NCI-H345 treated with DMSO at 0.1 percent for 48 hours (cell line): ENCODE data around the gene CDK9.

Source experiments
- DNase-seq: peaks from one replicate; lab custom pipeline; 2025; ENCODE audit not compliant: unreplicated experiment; lab: John Stamatoyannopoulos, UW

Gene CDK9

DNA sequence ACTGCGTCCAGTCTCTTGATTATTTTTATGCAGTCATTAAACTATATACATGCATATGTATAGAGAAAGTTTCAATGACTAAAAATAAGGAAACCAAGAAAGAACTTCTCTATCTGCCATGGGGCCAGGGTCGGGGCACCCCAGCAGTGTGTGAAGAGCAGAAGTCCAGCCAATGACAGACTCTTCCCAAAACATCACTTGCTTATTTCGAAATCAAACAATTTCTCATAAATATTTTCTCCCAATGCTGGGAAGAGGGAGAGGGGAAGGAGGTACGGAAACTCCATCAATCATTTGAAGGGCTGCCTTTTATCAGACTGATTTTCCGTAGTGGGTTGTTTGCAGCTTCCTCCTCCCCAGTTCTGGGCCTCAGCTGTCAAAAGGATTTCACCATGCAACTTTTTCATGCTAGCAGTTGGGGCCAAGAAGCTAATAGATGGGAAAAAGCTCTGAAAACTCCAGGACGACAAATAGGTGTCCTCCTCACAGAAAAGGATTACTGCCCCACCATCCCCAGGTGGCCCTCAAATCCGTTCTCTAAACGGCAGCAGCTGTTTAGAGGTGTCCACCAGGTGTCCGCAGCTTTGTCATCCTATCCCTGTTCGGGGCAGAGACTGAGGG, 16.2 kb downstream of the CDK9 start:
- no peak for DNase-seq

DNA sequence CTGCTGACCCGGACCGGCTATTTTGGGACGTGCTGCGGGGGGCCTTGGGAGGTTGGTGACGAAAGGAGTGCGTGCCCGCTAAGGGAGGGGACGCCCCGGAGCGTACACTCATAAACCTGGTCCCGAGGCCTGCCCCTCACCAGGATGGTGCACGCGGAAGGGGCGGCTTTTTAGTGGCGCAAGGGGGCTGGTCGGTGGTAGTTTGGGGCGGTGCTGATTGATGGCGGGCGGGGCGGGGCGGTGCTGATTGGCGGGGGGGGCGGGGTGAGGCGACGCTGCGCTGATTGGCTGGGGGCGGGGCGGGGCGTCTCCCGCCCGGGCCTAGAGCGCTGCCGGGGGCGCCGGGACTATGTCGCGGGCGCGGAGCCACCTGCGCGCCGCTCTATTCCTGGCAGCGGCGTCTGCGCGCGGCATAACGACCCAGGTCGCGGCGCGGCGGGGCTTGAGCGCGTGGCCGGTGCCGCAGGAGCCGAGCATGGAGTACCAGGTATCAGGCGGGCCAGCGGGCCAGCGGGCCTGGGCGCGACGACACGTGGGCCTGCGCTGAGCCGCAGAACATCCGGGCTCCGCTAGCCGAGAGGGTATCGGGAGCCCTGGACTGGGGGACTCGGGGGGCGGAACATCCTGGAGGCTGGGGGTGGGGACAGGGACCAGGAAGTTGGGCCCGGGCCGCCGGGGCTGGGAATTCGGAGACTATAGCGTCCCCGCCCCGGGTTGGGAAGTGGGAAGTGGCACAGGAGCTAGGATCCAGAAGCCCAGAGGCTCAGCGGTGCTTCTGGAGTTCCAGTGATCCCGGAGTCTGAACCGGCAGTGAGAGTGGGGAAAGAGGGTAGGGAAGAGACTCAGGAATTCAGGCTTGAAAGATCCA, 17.0 kb downstream of the CDK9 start, which contains the start of gene FPGS:
TSS of gene FPGS (plus strand) at position 307 of the 868 bp plus-strand sequence. CDS start at position 350, 43 bp downstream.
- peak; percentile 71 for DNase-seq

DNA sequence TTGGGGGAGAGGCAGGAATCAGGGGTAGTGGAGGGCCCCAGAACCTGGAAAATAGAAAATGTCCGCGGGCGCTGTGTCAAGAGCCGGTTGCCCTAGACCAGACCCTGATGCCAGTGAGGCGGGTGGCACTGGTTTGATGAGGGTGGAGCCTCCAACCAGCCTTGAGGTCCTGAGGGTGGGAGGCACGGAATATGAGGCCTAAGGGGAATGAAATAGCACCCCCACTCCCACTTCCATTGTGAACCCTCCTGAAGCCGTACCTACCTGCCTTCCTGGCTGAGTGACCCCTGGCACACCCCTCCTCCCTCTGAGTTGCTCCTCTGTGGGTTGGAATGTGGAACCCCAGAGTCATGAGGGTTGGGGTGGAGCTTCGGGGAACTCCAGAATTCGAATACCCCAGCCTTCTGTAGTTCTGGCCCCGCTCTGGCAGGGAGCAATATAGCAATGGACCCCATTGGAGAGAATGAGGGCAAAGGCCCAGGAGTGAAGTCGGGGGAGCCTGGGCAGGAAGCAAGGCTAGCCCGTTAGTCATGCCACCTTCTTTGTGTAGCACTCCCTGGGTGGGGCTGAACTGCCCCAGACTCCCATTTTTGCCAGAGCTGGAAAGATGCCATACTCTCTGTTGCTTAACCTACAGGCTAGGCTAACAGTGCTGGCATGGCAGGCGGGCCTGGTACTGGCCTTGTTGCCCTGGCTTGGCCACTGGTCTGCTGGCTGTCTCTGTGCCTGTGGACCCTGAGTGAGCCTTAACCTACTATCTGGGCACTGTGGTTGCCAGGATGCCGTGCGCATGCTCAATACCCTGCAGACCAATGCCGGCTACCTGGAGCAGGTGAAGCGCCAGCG, 17.9 kb downstream of the CDK9 start:
- no peak for DNase-seq

DNA sequence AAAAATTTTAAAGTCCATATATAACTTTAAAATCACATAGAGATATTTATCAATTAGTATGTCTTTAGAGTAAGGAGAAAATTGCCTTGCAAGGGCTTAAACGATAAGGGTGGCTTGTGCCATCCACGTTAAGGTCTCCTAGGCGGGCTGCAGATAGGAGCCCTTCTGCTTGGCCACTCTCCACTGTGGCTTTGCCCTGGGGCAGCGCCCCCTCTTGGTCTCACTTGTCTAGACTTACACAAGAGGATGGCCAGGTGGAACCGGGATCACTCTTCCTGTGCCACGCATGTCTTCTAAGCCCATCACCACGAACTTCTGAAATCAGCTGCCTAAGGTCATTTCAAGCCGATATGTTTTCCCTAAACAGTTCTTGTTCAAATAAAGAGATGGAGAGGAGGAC, 19.8 kb downstream of the CDK9 start:
- no peak for DNase-seq

- no peak for DNase-seq
These were observed 21.0 kb downstream of the CDK9 start for GRCh38 chr9:127806871-127807270.

- DNase-seq = no peak
These were observed 22.6 kb downstream of the CDK9 start for GRCh38 chr9:127808347-127809001.

GRCh38 chr9:127809002-127809539, 23.2 kb downstream of the CDK9 start:
- no peak for DNase-seq

GRCh38 chr9:127809540-127810377, 23.9 kb downstream of the CDK9 start:
- DNase-seq = no peak

DNA sequence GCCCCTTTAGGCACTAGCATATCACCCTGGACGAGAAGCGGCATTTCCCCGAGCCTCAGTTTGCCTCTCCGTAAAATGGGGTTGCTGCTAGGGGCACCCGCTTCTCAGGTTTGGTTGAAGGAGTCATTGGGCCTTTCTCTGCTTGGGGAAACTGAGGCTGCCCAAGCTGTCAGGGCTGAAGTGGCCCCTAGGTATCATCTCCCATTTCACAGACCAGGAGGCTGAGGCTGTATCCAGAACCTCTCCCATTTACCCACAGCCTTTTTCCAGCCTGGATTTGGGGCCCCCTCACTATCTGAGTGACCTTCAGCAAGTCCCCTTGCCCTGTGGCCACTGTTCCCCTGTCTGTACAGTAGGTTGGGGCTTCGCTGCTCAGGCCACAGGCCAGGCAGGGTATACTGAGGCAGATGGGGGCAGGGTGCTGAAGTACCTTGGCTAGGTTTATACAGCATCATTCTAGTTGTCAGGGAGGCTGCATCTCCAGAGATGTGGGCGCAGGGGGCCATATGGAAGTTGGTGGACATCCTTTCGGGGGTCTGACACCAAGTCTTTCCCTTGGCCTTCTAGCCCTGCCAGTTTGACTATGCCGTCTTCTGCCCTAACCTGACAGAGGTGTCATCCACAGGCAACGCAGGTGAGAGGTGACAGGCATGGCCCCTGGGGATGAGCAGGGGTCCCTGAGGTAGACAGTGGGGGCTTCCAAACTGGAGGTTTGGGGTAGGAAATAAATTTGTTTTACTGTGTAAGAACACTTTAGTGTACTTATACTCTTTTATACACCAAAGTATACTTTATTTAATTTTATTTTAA, 24.7 kb downstream of the CDK9 start:
- no peak for DNase-seq

GRCh38 chr9:127812011-127812410, 26.2 kb downstream of the CDK9 start:
- no peak for DNase-seq

DNA sequence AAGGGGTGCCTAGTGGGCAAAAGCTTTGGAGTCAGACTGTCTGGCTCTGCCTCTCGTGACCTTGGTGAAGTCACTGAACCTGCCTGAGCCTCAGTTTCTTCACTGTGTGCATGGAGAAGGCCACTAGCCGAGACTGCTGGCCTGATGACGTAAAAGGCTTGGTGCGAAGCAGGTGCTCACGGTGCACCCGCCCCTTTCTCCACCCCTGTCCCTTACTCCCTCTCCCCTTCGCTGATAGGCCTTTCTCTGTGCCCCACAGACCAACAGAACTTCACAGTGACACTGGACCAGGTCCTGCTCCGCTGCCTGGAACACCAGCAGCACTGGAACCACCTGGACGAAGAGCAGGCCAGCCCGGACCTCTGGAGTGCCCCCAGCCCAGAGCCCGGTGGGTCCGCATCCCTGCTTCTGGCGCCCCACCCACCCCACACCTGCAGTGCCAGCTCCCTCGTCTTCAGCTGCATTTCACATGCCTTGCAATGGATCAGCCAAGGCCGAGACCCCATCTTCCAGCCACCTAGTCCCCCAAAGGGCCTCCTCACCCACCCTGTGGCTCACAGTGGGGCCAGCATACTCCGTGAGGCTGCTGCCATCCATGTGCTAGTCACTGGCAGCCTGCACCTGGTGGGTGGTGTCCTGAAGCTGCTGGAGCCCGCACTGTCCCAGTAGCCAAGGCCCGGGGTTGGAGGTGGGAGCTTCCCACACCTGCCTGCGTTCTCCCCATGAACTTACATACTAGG, 27.3 kb downstream of the CDK9 start:
- DNase-seq = no peak

DNA sequence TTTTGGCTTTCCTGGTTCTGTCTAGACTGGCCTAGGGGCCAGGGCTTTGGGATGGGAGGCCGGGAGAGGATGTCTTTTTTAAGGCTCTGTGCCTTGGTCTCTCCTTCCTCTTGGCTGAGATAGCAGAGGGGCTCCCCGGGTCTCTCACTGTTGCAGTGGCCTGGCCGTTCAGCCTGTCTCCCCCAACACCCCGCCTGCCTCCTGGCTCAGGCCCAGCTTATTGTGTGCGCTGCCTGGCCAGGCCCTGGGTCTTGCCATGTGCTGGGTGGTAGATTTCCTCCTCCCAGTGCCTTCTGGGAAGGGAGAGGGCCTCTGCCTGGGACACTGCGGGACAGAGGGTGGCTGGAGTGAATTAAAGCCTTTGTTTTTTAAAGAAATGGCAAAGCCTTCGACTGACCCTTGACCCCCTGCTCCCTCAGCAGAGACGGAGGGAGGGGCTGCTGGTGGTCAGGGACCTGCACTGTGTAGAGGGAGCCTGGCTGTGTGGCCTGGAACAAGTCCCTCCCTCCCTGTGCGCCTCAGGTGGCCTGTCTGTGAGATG, 27.9 kb downstream of the CDK9 start:
- DNase-seq = no peak

- DNase-seq = no peak
These were observed 29.0 kb downstream of the CDK9 start for GRCh38 chr9:127814619-127815511.

DNA sequence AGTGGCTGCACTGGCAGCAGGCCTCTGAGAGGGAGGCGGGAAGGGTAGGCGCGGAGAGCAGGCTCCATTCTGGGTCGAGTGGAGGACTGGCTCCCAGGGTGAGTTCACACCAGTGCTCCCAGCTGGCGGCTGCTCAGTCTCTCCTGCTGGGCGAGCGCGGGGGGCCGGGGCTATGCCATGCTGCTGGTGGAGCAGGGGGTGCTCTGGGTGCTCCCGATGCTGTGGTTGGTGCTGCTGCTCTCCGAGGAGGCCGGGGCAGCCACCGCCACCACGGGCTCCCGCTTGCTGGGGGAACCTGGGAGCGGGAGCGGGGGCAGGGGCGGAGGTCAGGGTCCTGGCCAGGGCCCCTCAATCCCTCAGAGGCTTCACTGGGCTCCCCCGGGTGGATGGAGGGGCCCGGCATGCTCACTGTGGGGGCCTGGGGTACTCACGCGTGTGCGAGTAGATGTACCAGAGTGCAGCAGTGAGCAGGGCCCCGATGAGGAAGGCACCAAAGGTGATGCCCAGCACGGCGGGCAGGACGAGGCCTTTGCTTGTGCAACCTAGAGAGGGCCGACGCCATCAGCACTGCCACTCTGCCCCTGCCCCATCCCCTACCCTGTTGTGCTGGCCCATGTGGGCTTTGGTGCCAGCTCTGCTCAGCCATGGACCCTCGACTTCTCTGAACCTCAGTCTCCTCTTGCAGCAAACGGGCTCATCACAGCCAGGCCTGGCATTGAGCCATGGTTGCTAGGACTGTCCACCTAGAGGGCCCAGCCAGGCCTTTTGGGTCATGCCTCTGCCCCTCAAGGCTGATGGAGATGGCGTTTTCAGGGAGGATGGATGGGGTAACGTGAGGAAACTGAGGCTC, 29.9 kb downstream of the CDK9 start:
- DNase-seq = no peak

GRCh38 chr9:127816362-127816725, 30.5 kb downstream of the CDK9 start:
- DNase-seq = no peak

DNA sequence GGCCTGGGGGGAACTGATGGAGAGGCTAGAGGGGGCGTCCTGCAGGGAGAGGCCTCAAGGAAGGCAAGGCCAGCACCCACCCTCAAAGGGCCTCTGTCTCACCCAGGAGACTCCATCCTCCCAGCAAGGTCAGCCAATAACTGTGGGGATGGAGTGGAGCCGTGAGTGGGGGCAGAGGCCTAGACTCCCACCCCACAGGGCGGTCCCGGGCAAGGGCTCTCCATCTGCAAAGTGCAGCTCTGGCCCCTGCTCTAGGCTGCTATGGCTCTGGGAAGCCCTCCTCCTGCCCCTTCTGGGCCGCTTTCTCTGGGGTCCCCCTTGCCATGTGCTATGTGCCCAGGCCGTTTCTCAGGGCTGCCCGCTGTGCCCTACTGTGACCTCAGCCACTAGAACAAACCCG, 30.9 kb downstream of the CDK9 start:
- no peak for DNase-seq
